ENCODE results near the gene DLL1.
"Not testable (repeated sequence)": the region's sequence is repeated elsewhere in the genome, so short reads cannot be mapped to it uniquely, and the experiment has no call there.

The DLL1 gene

DNA sequence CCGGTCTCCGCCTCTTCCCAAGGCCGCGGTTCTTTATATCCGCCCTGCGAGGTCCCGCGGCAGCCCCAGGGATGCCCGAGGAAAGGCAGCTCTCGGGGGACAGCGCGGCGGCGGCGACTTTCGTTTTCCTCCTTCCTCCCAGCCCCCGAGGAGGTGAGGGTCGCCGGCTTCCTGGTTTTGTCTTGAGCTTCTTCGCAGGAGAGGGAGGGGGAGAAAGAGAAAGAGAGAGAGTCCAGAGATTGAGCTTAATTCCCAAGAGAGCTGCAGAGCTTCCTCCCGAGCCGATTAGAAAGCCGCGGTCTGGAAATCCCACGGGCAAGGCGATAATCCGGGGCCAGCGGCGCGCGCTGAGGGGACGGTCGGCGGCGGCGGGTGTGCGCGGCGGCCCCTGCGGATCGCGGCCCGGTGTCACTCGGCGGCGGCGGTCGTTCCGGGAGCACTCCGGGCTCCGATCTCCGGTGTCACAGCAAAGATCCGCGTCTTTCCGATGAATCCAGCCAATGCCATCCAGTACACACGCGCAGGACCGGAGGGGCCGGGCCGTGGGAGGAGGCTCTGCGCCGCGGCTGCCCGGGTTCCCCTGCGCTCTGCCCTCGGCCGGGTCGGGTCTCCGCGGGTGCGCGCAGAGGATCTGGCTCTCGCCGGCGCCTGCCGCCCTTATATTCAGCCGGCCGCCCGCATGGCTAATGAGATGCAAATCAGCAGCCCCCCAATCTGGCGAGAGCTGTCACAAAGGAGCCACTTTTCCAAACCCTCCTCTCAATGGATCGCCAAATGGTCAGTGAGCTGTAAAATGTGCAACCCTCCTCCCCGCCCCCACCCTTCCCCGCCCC lies at the start of gene DLL1:
Gene DLL1 (minus strand): TSS at position 783 of the 833 bp plus-strand sequence. CDS start 939 bp downstream, outside the sequence.
- Histone ChIP-seq H3K27me3 (replicated peaks; ENCODE audit: control insufficient read depth, insufficient read depth, low read length) (peaks cover 26% of the 10 kb centered on the region), H3K4me3 (ENCODE audit: low read length) (peak within 1 kb of the TSS; percentile 90), H3K4me1 (ENCODE audit: control insufficient read depth, insufficient read depth, low read length) (peaks cover 22% of the 10 kb centered on the region), H3K9me3 (ENCODE audit: control insufficient read depth, low read length) (no peaks in the 10 kb centered on the region), H3K36me3 (ENCODE audit: control insufficient read depth, insufficient read depth, low read length, severe bottlenecking) (no peaks in the 10 kb centered on the region), H3K9ac (ENCODE audit: low read length) (peak within 1 kb of the TSS; percentile 77)
- peak; percentile 76 for DNase-seq (ENCODE audit: low read depth)

- H3K36me3 ChIP-seq (ENCODE audit: control insufficient read depth, insufficient read depth, low read length, severe bottlenecking) = peaks cover 34% of the 10 kb centered on the region
- H3K9ac ChIP-seq (ENCODE audit: low read length); H3K9me3 ChIP-seq (ENCODE audit: control insufficient read depth, low read length); H3K4me1 ChIP-seq (ENCODE audit: control insufficient read depth, insufficient read depth, low read length); DNase-seq (ENCODE audit: low read depth); H3K27me3 ChIP-seq (replicated peaks; ENCODE audit: control insufficient read depth, insufficient read depth, low read length); H3K4me3 ChIP-seq (ENCODE audit: low read length): not testable (repeated sequence)
Observed at GRCh38 chr6:170335199-170335598, 44.3 kb upstream of the DLL1 start.

GRCh38 chr6:170329321-170329720 lies 38.4 kb upstream of the DLL1 start:
- Histone ChIP-seq H3K27me3 (replicated peaks; ENCODE audit: control insufficient read depth, insufficient read depth, low read length) (no peaks in the 10 kb centered on the region), H3K4me3 (ENCODE audit: low read length) (no peak overlapping the region), H3K36me3 (ENCODE audit: control insufficient read depth, insufficient read depth, low read length, severe bottlenecking) (peaks cover 72% of the 10 kb centered on the region), H3K9me3 (ENCODE audit: control insufficient read depth, low read length) (no peaks in the 10 kb centered on the region), H3K9ac (ENCODE audit: low read length) (no peak overlapping the region), H3K4me1 (ENCODE audit: control insufficient read depth, insufficient read depth, low read length) (no peaks in the 10 kb centered on the region)
- no peak for DNase-seq (ENCODE audit: low read depth)

DNA sequence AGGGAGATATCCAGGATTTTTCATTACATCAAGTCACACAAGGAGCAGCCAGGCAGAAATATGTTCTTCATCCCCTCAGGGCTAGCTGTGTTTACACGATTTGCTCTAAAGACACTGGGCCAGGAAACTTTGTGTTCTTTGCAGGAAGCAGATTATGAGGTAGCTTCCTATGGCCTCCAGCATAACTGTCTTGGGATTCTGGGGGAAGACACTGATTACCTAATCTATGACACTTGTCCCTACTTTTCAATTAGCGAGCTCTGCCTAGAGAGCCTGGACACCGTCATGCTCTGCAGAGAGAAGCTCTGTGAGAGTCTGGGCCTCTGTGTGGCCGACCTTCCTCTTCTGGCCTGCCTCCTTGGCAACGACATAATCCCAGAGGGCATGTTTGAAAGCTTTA lies 26.8 kb upstream of the DLL1 start:
- H3K9ac ChIP-seq (ENCODE audit: low read length) = no peak overlapping the region
- no peak overlapping the region for H3K4me3 ChIP-seq (ENCODE audit: low read length)
- H3K36me3 ChIP-seq (ENCODE audit: control insufficient read depth, insufficient read depth, low read length, severe bottlenecking) = peaks cover 29% of the 10 kb centered on the region
- H3K27me3 ChIP-seq (replicated peaks; ENCODE audit: control insufficient read depth, insufficient read depth, low read length) = no peaks in the 10 kb centered on the region
- H3K4me1 ChIP-seq (ENCODE audit: control insufficient read depth, insufficient read depth, low read length) = peaks cover 4% of the 10 kb centered on the region
- H3K9me3 ChIP-seq (ENCODE audit: control insufficient read depth, low read length) = no peaks in the 10 kb centered on the region
- no peak for DNase-seq (ENCODE audit: low read depth)

GRCh38 chr6:170317076-170317475 lies 26.2 kb upstream of the DLL1 start:
- Histone ChIP-seq H3K36me3 (ENCODE audit: control insufficient read depth, insufficient read depth, low read length, severe bottlenecking) (peaks cover 29% of the 10 kb centered on the region), H3K9me3 (ENCODE audit: control insufficient read depth, low read length) (no peaks in the 10 kb centered on the region), H3K4me1 (ENCODE audit: control insufficient read depth, insufficient read depth, low read length) (peaks cover 4% of the 10 kb centered on the region), H3K9ac (ENCODE audit: low read length) (no peak overlapping the region), H3K4me3 (ENCODE audit: low read length) (no peak overlapping the region), H3K27me3 (replicated peaks; ENCODE audit: control insufficient read depth, insufficient read depth, low read length) (no peaks in the 10 kb centered on the region)
- DNase-seq (ENCODE audit: low read depth) = no peak

DNA sequence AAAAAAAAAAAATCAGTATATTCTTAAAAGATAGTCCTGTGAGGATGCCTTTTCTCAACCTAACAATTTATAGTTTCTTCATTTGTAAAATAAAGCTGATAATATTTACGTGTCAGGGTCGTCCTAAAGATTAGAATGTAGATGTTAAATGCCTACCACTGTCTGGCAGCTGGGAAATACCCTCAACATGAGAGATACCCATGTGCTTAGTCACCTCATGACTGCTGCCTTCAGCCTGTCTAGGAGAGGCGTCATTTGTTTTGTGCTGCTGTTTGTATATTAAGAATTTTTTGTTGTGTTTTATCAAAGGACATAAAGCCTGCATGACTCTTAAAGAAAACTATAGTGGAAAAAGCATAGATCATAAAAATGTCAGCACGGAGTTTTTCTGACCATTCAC lies 25.2 kb upstream of the DLL1 start:
- no peak for DNase-seq (ENCODE audit: low read depth)
- no peaks in the 10 kb centered on the region for H3K27me3 ChIP-seq (replicated peaks; ENCODE audit: control insufficient read depth, insufficient read depth, low read length)
- no peak overlapping the region for H3K9ac ChIP-seq (ENCODE audit: low read length)

DNA sequence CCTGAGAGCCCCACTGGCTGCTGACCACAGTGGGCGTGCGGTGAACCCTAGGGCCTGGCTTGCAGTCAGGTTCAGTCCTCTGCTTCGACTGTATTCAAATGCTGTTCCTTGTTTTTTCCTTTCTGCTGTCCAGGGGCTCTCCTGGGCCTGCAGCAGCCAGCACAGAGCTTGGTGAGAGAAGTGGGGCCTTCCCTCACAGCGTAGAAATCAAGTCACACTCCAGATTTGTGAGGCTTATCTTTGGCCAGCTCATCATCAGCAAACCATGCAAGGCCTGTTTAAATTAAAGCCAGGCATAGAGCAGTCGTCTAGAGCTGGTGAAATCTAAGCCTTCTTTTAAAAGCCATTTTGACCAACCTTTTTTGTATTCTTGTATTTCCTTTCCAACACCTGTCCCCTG lies 24.1 kb upstream of the DLL1 start:
- H3K4me1 ChIP-seq (ENCODE audit: control insufficient read depth, insufficient read depth, low read length) = peaks cover 9% of the 10 kb centered on the region
- no peaks in the 10 kb centered on the region for H3K9me3 ChIP-seq (ENCODE audit: control insufficient read depth, low read length)
- no peak for DNase-seq (ENCODE audit: low read depth)
- H3K36me3 ChIP-seq (ENCODE audit: control insufficient read depth, insufficient read depth, low read length, severe bottlenecking) = peaks cover 25% of the 10 kb centered on the region
- H3K4me3 ChIP-seq (ENCODE audit: low read length) = no peak overlapping the region
- H3K27me3 ChIP-seq (replicated peaks; ENCODE audit: control insufficient read depth, insufficient read depth, low read length) = no peaks in the 10 kb centered on the region
- no peak overlapping the region for H3K9ac ChIP-seq (ENCODE audit: low read length)

More for the DNA sequence above, 25.2 kb upstream of the DLL1 start:
- peaks cover 4% of the 10 kb centered on the region for H3K4me1 ChIP-seq (ENCODE audit: control insufficient read depth, insufficient read depth, low read length)
- no peak overlapping the region for H3K4me3 ChIP-seq (ENCODE audit: low read length)
- no peaks in the 10 kb centered on the region for H3K9me3 ChIP-seq (ENCODE audit: control insufficient read depth, low read length)
- H3K36me3 ChIP-seq (ENCODE audit: control insufficient read depth, insufficient read depth, low read length, severe bottlenecking) = peaks cover 29% of the 10 kb centered on the region

DNA sequence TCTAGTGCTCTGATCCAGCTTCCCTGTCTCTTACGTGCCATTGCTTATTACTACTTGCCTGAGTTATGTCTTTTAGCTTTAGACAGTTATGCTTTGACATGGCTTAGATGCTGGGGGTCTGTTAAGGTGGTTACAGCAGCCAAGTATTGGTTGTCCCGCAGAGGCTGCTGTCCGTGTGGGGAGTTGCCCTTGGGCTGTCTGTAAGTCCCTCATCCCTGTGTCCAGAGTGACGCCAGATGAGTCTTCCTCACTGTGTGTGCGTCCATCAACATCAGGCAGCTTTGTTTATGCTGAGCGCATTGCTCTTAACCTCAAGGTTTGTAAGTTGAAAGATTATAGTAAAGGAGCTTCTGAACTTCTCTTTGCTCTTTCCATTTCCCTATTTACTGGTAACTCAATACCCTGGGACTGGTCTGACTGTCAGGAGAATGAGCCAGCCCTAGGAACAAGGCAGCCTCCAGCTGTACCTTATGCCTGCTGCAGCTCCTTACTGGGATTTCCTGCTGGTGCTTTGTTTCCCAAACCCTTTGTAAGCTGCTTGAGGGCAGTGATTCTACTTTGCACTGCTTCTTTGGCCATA lies 22.9 kb upstream of the DLL1 start:
- peaks cover 18% of the 10 kb centered on the region for H3K4me1 ChIP-seq (ENCODE audit: control insufficient read depth, insufficient read depth, low read length)
- DNase-seq (ENCODE audit: low read depth) = no peak
- H3K9me3 ChIP-seq (ENCODE audit: control insufficient read depth, low read length) = no peaks in the 10 kb centered on the region
- H3K36me3 ChIP-seq (ENCODE audit: control insufficient read depth, insufficient read depth, low read length, severe bottlenecking) = peaks cover 16% of the 10 kb centered on the region
- no peaks in the 10 kb centered on the region for H3K27me3 ChIP-seq (replicated peaks; ENCODE audit: control insufficient read depth, insufficient read depth, low read length)
- H3K9ac ChIP-seq (ENCODE audit: low read length) = no peak overlapping the region
- no peak overlapping the region for H3K4me3 ChIP-seq (ENCODE audit: low read length)

- H3K4me3 ChIP-seq (ENCODE audit: low read length) = no peak overlapping the region
- peaks cover 7% of the 10 kb centered on the region for H3K36me3 ChIP-seq (ENCODE audit: control insufficient read depth, insufficient read depth, low read length, severe bottlenecking)
- H3K27me3 ChIP-seq (replicated peaks; ENCODE audit: control insufficient read depth, insufficient read depth, low read length) = no peaks in the 10 kb centered on the region
- peaks cover 28% of the 10 kb centered on the region for H3K4me1 ChIP-seq (ENCODE audit: control insufficient read depth, insufficient read depth, low read length)
- no peak overlapping the region for H3K9ac ChIP-seq (ENCODE audit: low read length)
- no peaks in the 10 kb centered on the region for H3K9me3 ChIP-seq (ENCODE audit: control insufficient read depth, low read length)
- no peak for DNase-seq (ENCODE audit: low read depth)
Observed at GRCh38 chr6:170312876-170313275, 22.0 kb upstream of the DLL1 start.

DNA sequence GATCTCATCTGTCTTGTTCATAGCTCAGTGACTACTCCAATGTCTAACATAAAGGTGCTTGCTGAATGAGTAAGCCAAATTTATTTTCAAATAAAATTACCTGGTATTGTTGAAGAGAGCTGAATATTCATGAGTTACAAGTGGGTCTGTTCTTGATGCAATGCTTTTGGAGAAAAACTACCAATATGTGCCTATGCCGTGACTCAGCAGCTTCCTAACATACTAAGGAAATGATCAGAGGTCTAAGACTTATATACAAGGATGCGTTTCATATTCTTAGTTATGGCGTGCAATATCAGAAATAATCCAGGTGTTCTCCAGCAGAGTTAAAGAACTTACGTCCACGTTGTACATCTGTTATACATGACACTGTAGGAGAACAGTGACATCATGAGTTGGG lies 20.8 kb upstream of the DLL1 start:
- no peak overlapping the region for H3K9ac ChIP-seq (ENCODE audit: low read length)
- H3K4me3 ChIP-seq (ENCODE audit: low read length) = no peak overlapping the region
- no peaks in the 10 kb centered on the region for H3K36me3 ChIP-seq (ENCODE audit: control insufficient read depth, insufficient read depth, low read length, severe bottlenecking)
- no peaks in the 10 kb centered on the region for H3K9me3 ChIP-seq (ENCODE audit: control insufficient read depth, low read length)
- H3K4me1 ChIP-seq (ENCODE audit: control insufficient read depth, insufficient read depth, low read length) = peaks cover 30% of the 10 kb centered on the region
- no peak for DNase-seq (ENCODE audit: low read depth)
- H3K27me3 ChIP-seq (replicated peaks; ENCODE audit: control insufficient read depth, insufficient read depth, low read length) = no peaks in the 10 kb centered on the region

- Histone ChIP-seq H3K9me3 (ENCODE audit: control insufficient read depth, low read length) (no peaks in the 10 kb centered on the region), H3K27me3 (replicated peaks; ENCODE audit: control insufficient read depth, insufficient read depth, low read length) (no peaks in the 10 kb centered on the region), H3K36me3 (ENCODE audit: control insufficient read depth, insufficient read depth, low read length, severe bottlenecking) (no peaks in the 10 kb centered on the region), H3K4me3 (ENCODE audit: low read length) (no peak overlapping the region), H3K4me1 (ENCODE audit: control insufficient read depth, insufficient read depth, low read length) (peaks cover 36% of the 10 kb centered on the region), H3K9ac (ENCODE audit: low read length) (no peak overlapping the region)
- DNase-seq (ENCODE audit: low read depth) = no peak
Observed at GRCh38 chr6:170308761-170309160, 17.9 kb upstream of the DLL1 start.

Measured in adipocyte (in vitro differentiated cells).